IMR-90 (cell line): ENCODE results near the gene SLC16A2. TPM values are rescaled to one million over a fixed set of nuclear protein-coding genes. Genes with fewer than 3 reads are reported as not detected.

Experiments
- ATAC-seq: fragments of 200-7000 bp; cut with Tn5 transposase; 2 replicates; pipeline ENCODE4 v1.9.1; 2020; ENCODE audit warnings: low read depth, mild to moderate bottlenecking, moderate library complexity
- BruUV-seq: library from RNA; stranded (reverse); fragments of 400-500 nt; replicated peaks from 2 replicates; lab custom pipeline; 2021; lab: Mats Ljungman, UMichigan
- CTCF ChIA-PET: fragments of 300-600 bp; formaldehyde crosslinking; extraction: SDS; loops from one replicate; lab custom pipeline; 2021; ENCODE audit warnings: antibody characterized with exemption; lab: Yijun Ruan, JAX
- POLR2A ChIA-PET: fragments of 300-600 bp; sonication (Branson Sonifier 250); formaldehyde crosslinking; loops from one replicate; lab custom pipeline; 2022; ENCODE audit warnings: antibody characterized with exemption; ENCODE audit not compliant: unreplicated experiment; lab: Charles Lee
- DNase-seq: peaks from one replicate; pipeline ENCODE4 v3.0.0; 2013
- H2AFZ ChIP-seq: replicated peaks from 2 replicates; pipeline ENCODE3; 2013; ENCODE audit warnings: low read length, mild to moderate bottlenecking; ENCODE audit not compliant: poor library complexity
- H2AK5ac ChIP-seq: 2 replicates; pipeline ENCODE4 v1.6.1; 2013; ENCODE audit warnings: low read depth, low read length, inconsistent platforms
- H2AK9ac ChIP-seq: replicated peaks from 2 replicates; pipeline ENCODE3; 2013; ENCODE audit warnings: mild to moderate bottlenecking, low read depth, low read length, moderate library complexity; ENCODE audit not compliant: poor library complexity
- H2BK120ac ChIP-seq: 2 replicates; pipeline ENCODE4 v1.6.1; 2013; ENCODE audit warnings: low read depth, low read length, inconsistent platforms
- H2BK15ac ChIP-seq: 3 replicates; pipeline ENCODE4 v1.6.1; 2013; ENCODE audit warnings: low read depth, low read length, inconsistent platforms
- H2BK20ac ChIP-seq: 2 replicates; pipeline ENCODE4 v1.6.1; 2013; ENCODE audit warnings: low read depth, mild to moderate bottlenecking, inconsistent platforms, low read length, moderate library complexity
- H2BK5ac ChIP-seq: 2 replicates; pipeline ENCODE4 v1.6.1; 2013; ENCODE audit warnings: mild to moderate bottlenecking, low read depth, low read length, inconsistent platforms; ENCODE audit not compliant: poor library complexity, severe bottlenecking
- H3K14ac ChIP-seq: replicated peaks from 2 replicates; pipeline ENCODE4 v1.6.1; 2013; ENCODE audit warnings: low read depth, low read length, inconsistent platforms
- H3K18ac ChIP-seq: 2 replicates; pipeline ENCODE4 v1.6.1; 2013; ENCODE audit warnings: low read depth, low read length, control low read depth
- H3K23ac ChIP-seq: 2 replicates; pipeline ENCODE4 v1.6.1; 2013; ENCODE audit warnings: low read depth, low read length, inconsistent platforms
- H3K27ac ChIP-seq: 2 replicates; pipeline ENCODE4 v1.5.1; 2013; ENCODE audit warnings: mild to moderate bottlenecking, control low read depth, low read length; ENCODE audit not compliant: insufficient read depth
- H3K27me3 ChIP-seq: 2 replicates; pipeline ENCODE4 v1.6.1; 2013; ENCODE audit warnings: low read length; ENCODE audit not compliant: control insufficient read depth, insufficient read depth
- H3K36me3 ChIP-seq: 2 replicates; pipeline ENCODE4 v1.6.1; 2013; ENCODE audit warnings: low read length, mixed read lengths; ENCODE audit not compliant: control insufficient read depth, insufficient read depth
- H3K4ac ChIP-seq: 2 replicates; pipeline ENCODE4 v1.6.1; 2013; ENCODE audit warnings: low read depth, low read length, inconsistent platforms
- H3K4me1 ChIP-seq: 2 replicates; pipeline ENCODE4 v1.6.1; 2013; ENCODE audit warnings: low read length, mixed read lengths; ENCODE audit not compliant: control insufficient read depth, insufficient read depth
- H3K4me2 ChIP-seq: 2 replicates; pipeline ENCODE4 v1.6.1; 2013; ENCODE audit warnings: low read depth, mild to moderate bottlenecking, control low read depth, low read length, moderate library complexity
- H3K4me3 ChIP-seq: 2 replicates; pipeline ENCODE4 v1.5.1; 2013; ENCODE audit warnings: low read depth, mild to moderate bottlenecking, control low read depth, low read length, moderate library complexity; ENCODE audit not compliant: insufficient read depth
- H3K56ac ChIP-seq: 2 replicates; pipeline ENCODE4 v1.6.1; 2013; ENCODE audit warnings: low read length, inconsistent platforms; ENCODE audit not compliant: insufficient read depth; ENCODE audit errors: extremely low read depth
- H3K79me1 ChIP-seq, 2 experiments: 2 replicates each; pipeline ENCODE4 v1.6.1; 2013; ENCODE audit warnings: low read length in 2 of 2, inconsistent platforms in 1 of 2, low read depth in 1 of 2
- H3K9ac ChIP-seq: 2 replicates; pipeline ENCODE4 v1.6.1; 2013; ENCODE audit warnings: low read depth, low read length, control low read depth
- H3K9me1 ChIP-seq: 2 replicates; pipeline ENCODE4 v1.6.1; 2013; ENCODE audit warnings: low read length, inconsistent platforms; ENCODE audit not compliant: insufficient read depth
- H3K9me3 ChIP-seq: 2 replicates; pipeline ENCODE4 v1.6.1; 2013; ENCODE audit warnings: low read length; ENCODE audit not compliant: control insufficient read depth, insufficient read depth
- H4K20me1 ChIP-seq: 2 replicates; pipeline ENCODE4 v1.6.1; 2013; ENCODE audit warnings: low read length, inconsistent platforms; ENCODE audit not compliant: insufficient read depth
- H4K5ac ChIP-seq: 2 replicates; pipeline ENCODE4 v1.6.1; 2013; ENCODE audit warnings: mild to moderate bottlenecking, low read depth, low read length, control low read depth
- H4K8ac ChIP-seq, 2 experiments: 2 replicates each; pipeline ENCODE4 v1.6.1; 2013; ENCODE audit warnings: low read depth in 2 of 2, low read length in 2 of 2, control low read depth in 1 of 2, inconsistent platforms in 1 of 2
- H4K91ac ChIP-seq: 2 replicates; pipeline ENCODE4 v1.6.1; 2013; ENCODE audit warnings: low read depth, low read length, inconsistent platforms; ENCODE audit not compliant: insufficient read depth
- FOS ChIP-seq: fragments of 150-350 bp; IDR thresholded peaks from 2 replicates; pipeline ENCODE4 v1.6.1; 2016; ENCODE audit warnings: low read depth, low read length
- MAFK ChIP-seq: IDR thresholded peaks from 2 replicates; pipeline ENCODE4 v1.6.1; 2012; ENCODE audit warnings: low read depth, low read length, improper control_type of control experiment
- RFX5 ChIP-seq: IDR thresholded peaks from 2 replicates; pipeline ENCODE4 v1.8.0; 2012; ENCODE audit warnings: low read depth, mild to moderate bottlenecking, low read length, moderate library complexity
- WGBS, 2 experiments: methylation state at CpG; one replicate each; pipeline versions ENCODE4 v1.1.5 to v1.1.7; 2013; ENCODE audit warnings: missing lambda C conversion rate in 2 of 2; ENCODE audit not compliant: insufficient read length in 1 of 2; ENCODE audit errors: extremely low coverage in 2 of 2; 5-methylcytosine and 5-hydroxymethylcytosine counted together
- dilution Hi-C: fragments of 300-500 bp; cut with HindIII; formaldehyde crosslinking; loops from one replicate; pipeline ENCODE4 v1.14.3; 2018; ENCODE audit warnings: low sequenced_read_pairs; ENCODE audit not compliant: unreplicated experiment
- in situ Hi-C: fragments of 300-500 bp; cut with MboI; formaldehyde crosslinking; loops from 3 replicates; pipeline ENCODE4 v1.14.3; 2019; ENCODE audit warnings: low sequenced_read_pairs, inconsistent platforms, mixed read lengths
- intact Hi-C: fragments of 100-400 bp; cut with micrococcal nuclease; formaldehyde crosslinking; loops from 2 replicates; pipeline ENCODE4 v1.10.0; 2022
- polyA plus RNA-seq, 3 experiments: library from polyadenylated mRNA; depleted of rRNA; stranded (reverse); fragments of >200 nt; gene quantifications; 2 replicates each; pipeline ENCODE4 v1.2.3, GENCODE V29; 2012; ENCODE audit warnings: low replicate concordance in 1 of 3
- total RNA-seq: library from RNA; depleted of rRNA; stranded (reverse); fragments of >200 nt; gene quantifications from 2 replicates; pipeline ENCODE4 v1.2.3, GENCODE V29; 2012

SLC16A2 gene
- total and polyA plus RNA-seq, 2 of the 4 experiments (the other 2 are of a cell fraction), result 6.1 to 23.8 TPM

GRCh38 chrX:74520291-74520690 lies 99.0 kb downstream of the SLC16A2 start:
- Histone ChIP-seq H2AFZ (no peak overlapping the region), H4K20me1 (no peaks in the 10 kb centered on the region), H2AK5ac (no peak overlapping the region), H2BK20ac (no peak overlapping the region), H4K91ac (no peak overlapping the region), H3K9ac (no peak overlapping the region), H2BK5ac (no peak overlapping the region), H3K27me3 (no peaks in the 10 kb centered on the region), H3K4me2 (no peak overlapping the region), H3K4me1 (peaks cover 6% of the 10 kb centered on the region), H3K56ac (no peak overlapping the region), H3K18ac (no peak overlapping the region), H3K23ac (no peak overlapping the region), H2BK15ac (no peak overlapping the region), H3K9me3 (no peaks in the 10 kb centered on the region), H3K79me1 (no peaks in the 10 kb centered on the region), H3K9me1 (no peaks in the 10 kb centered on the region), H3K4me3 (no peak overlapping the region), H3K14ac (no peak overlapping the region), H4K5ac (no peak overlapping the region), H3K36me3 (no peaks in the 10 kb centered on the region), H2BK120ac (no peak overlapping the region), H4K8ac (no peak overlapping the region), H2AK9ac (no peak overlapping the region), H3K27ac (no peak overlapping the region), H3K4ac (no peak overlapping the region)
- no peak for ATAC-seq
- 40% methylated on average over 2 of the region's 3 CpGs; no CpG with 5 or more reads in 1 of the 2 experiments for WGBS, 2 experiments
- no peak for DNase-seq
- BruUV-seq, result no TSS peak
- in situ Hi-C loops, result no loop called here
- dilution Hi-C loops, result no loop called here
- intact Hi-C loops, result loop anchor here (5.0 kb wide), 1 partner anchor 98 kb away; the partner anchor contains the start of gene SLC16A2
- CTCF ChIA-PET, result interaction anchor here (0.7 kb wide), 1 partner anchor 138 kb away, joined by 3 read pairs; no protein-coding TSS in a partner anchor
- POLR2A ChIA-PET, result no interaction called here
- TF ChIP-seq MAFK, result no peak
- TF ChIP-seq RFX5, result no peak
- TF ChIP-seq FOS, result no peak
